Right lobe of liver (tissue), 6 donors: Measurements from ENCODE around the gene KCNG4. TPM values are rescaled to one million over a fixed set of nuclear protein-coding genes. Genes with fewer than 3 reads are reported as not detected.

Source experiments
- ATAC-seq, 4 donors: fragments of 200-7000 bp; cut with Tn5 transposase; one replicate each; pipeline ENCODE4 v1.9.1; 2020; ENCODE audit warnings: mild to moderate bottlenecking in 4 of 4, moderate library complexity in 4 of 4
- DNase-seq, 3 donors: peaks; one replicate each; pipeline ENCODE4 v3.0.0-alpha.2; 2020
- H3K27ac ChIP-seq, 3 donors: fragments of 200-600 bp; one replicate each; pipeline ENCODE4 v1.8.0; 2022
- H3K27me3 ChIP-seq, 2 donors: fragments of 200-600 bp; one replicate each; pipeline ENCODE4 v1.8.0; 2022
- H3K36me3 ChIP-seq, 4 donors: fragments of 200-600 bp; sonication (generic) in 1 of 4; one replicate each; pipeline versions ENCODE4 v1.5.1 to v1.8.0; 2017 to 2022; ENCODE audit warnings: control low read depth in 1 of 4
- H3K4me1 ChIP-seq, 4 donors: fragments of 200-600 bp; sonication (generic) in 1 of 4; one replicate each; pipeline versions ENCODE4 v1.5.1 to v1.8.0; 2017 to 2022; ENCODE audit warnings: control low read depth in 1 of 4
- H3K4me3 ChIP-seq, 3 donors: fragments of 200-600 bp; one replicate each; pipeline ENCODE4 v1.8.0; 2022
- H3K9me3 ChIP-seq, 4 donors: fragments of 200-600 bp; sonication (generic) in 1 of 4; one replicate each; pipeline versions ENCODE4 v1.5.1 to v1.8.0; 2017 to 2022; ENCODE audit warnings: control low read depth in 1 of 4
- POLR2A ChIP-seq: fragments of 450-650 bp; IDR thresholded peaks from one replicate; pipeline ENCODE4 v1.6.1; 2017; ENCODE audit warnings: antibody characterized with exemption, mild to moderate bottlenecking
- WGBS: methylation state at CpG from one replicate; pipeline ENCODE4 v1.1.6; 2018; ENCODE audit warnings: low coverage, low lambda C conversion rate; ENCODE audit not compliant: insufficient coverage; ENCODE audit errors: missing lambda C conversion rate; 5-methylcytosine and 5-hydroxymethylcytosine counted together
- intact Hi-C, 2 donors: fragments of 100-400 bp; cut with DNase I; formaldehyde crosslinking; loops; one replicate each; pipeline versions ENCODE4 v1.11.2 to v1.14.1; 2022
- small RNA-seq, 2 experiments: library from RNA; depleted of rRNA; stranded (forward); fragments of <200 nt; gene quantifications; one replicate each; pipeline ENCODE3, GENCODE V24; 2016
- total RNA-seq, 6 experiments: library from RNA; depleted of rRNA in 2 of 6; stranded (reverse); fragments of >200 nt in 2 of 6; fragmentation: NEBNext Ultra II Directional in 3 of 6; extraction: Animal tissue kit (Norgen Biotek cat#: 25700) in 3 of 6; gene quantifications; one replicate each; pipeline versions ENCODE4 v1.1.0 to v1.2.4, GENCODE V29; 2016 to 2023
- TF ChIP-seq, protein P1 (sequence below), 4 donors: fragments of 200-600 bp in 3 of 4; fragments of 450-650 bp in 1 of 4; IDR thresholded peaks; one replicate each; pipeline versions ENCODE4 v1.5.1 to v1.8.0; 2016 to 2022; ENCODE audit warnings: antibody characterized with exemption in 4 of 4, mild to moderate bottlenecking in 2 of 4
- donor health status: DM: no; HTN: yes; CAD: no.
- donor health status: DM: no; HTN: no; CAD: no.
- donor health status: DM: no; HTN: no; CAD: no.
- donor health status: DM: no; HTN: yes; CAD: no.
- donor health status: DM: no; HTN: yes; CAD: no.

The KCNG4 gene
- total RNA-seq, 6 experiments from 2014 or later: not detected

GRCh38 chr16:84174396-84174795, 65.4 kb downstream of the KCNG4 start:
- WGBS: 70% methylated on average over 10 of the region's 11 CpGs
- Histone ChIP-seq H3K36me3 (peaks cover 0 to 8% (median 0%) of the 10 kb centered on the region in 4 donors), H3K4me3 (no peak overlapping the region), H3K4me1 (peaks cover 0 to 24% (median 12%) of the 10 kb centered on the region in 4 donors), H3K27ac (no peak overlapping the region), H3K27me3 (no peaks in the 10 kb centered on the region), H3K9me3 (no peaks in the 10 kb centered on the region)
- TF ChIP-seq, protein P1, sequence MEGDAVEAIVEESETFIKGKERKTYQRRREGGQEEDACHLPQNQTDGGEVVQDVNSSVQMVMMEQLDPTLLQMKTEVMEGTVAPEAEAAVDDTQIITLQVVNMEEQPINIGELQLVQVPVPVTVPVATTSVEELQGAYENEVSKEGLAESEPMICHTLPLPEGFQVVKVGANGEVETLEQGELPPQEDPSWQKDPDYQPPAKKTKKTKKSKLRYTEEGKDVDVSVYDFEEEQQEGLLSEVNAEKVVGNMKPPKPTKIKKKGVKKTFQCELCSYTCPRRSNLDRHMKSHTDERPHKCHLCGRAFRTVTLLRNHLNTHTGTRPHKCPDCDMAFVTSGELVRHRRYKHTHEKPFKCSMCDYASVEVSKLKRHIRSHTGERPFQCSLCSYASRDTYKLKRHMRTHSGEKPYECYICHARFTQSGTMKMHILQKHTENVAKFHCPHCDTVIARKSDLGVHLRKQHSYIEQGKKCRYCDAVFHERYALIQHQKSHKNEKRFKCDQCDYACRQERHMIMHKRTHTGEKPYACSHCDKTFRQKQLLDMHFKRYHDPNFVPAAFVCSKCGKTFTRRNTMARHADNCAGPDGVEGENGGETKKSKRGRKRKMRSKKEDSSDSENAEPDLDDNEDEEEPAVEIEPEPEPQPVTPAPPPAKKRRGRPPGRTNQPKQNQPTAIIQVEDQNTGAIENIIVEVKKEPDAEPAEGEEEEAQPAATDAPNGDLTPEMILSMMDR (IDR thresholded peaks at IDR 0.05): no peak
- TF ChIP-seq POLR2A: no peak
- no peak for DNase-seq
- ATAC-seq: no peak
- intact Hi-C loops: no loop called here

DNA sequence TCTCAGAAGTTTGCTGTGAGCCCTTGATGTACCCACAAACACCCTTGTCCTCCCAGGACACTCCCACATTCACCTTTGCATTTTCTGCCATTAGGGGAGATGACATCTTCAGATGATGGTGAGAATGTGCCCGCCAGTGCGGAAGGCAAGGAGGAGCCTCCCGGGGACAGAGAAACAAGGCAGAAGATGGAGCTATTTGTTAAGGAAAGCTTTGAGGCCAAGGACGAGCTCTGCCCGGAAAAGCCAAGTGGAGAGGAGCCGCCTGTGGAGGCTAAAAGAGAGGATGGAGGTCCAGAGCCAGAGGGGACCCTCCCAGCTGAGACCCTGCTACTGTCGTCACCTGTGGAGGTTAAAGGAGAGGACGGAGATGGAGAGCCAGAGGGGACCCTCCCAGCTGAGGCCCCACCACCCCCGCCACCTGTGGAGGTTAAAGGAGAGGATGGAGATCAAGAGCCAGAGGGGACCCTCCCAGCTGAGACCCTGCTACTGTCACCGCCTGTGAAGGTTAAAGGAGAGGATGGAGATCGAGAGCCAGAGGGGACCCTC, 70.0 kb downstream of the KCNG4 start:
- Histone ChIP-seq H3K4me3 (no peak overlapping the region), H3K36me3 (no peaks in the 10 kb centered on the region), H3K27me3 (no peaks in the 10 kb centered on the region), H3K4me1 (no peaks in the 10 kb centered on the region), H3K27ac (no peak overlapping the region), H3K9me3 (no peaks in the 10 kb centered on the region)
- WGBS: 60% methylated on average over 8 of the region's 11 CpGs
- no peak for TF ChIP-seq POLR2A
- TF ChIP-seq, protein P1 (IDR thresholded peaks at IDR 0.05): no peak
- ATAC-seq (no peak), DNase-seq (no peak)
- intact Hi-C loops: no loop called here

Small RNA genes lying within 50 kb of the gene (small RNA-seq; reads per million reads assigned to genes)
- 0 reads per million in 2 experiments for gene RNA5SP433

Other genes starting within 250 kb of the KCNG4 start
- gene SLC38A8, start 197.2 kb downstream of the KCNG4 start, total RNA-seq: not detected
- gene MBTPS1, start 123.1 kb downstream of the KCNG4 start, total RNA-seq: 10 to 100 TPM; 34.5 to 45.6 (median 40.1) TPM
- 1 to 10 TPM; 4.3 to 8.1 (median 6.2) TPM for gene HSDL1, start 94.8 kb downstream of the KCNG4 start, total RNA-seq
- 1 to 10 TPM in 3 of 6 experiments, under 1 TPM in 1, not detected in 2; 0.37 to 5.6 (median 2.1) TPM for gene DNAAF1, start 94.7 kb downstream of the KCNG4 start, total RNA-seq
- gene TAF1C, start 53.0 kb downstream of the KCNG4 start, total RNA-seq: 10 to 100 TPM; 11.0 to 28.3 (median 19.3) TPM
- gene ADAD2, start 48.9 kb downstream of the KCNG4 start, total RNA-seq: 1 to 10 TPM in 1 of 6 experiments, under 1 TPM in 1, not detected in 4; 0.87 to 1.0 TPM
- 1 to 10 TPM in 4 of 6 experiments, under 1 TPM in 2; 0.64 to 5.0 (median 2.3) TPM for gene WFDC1, start 54.9 kb upstream of the KCNG4 start, total RNA-seq
- under 1 TPM in 4 of 6 experiments, not detected in 2; 0.18 to 0.51 (median 0.32) TPM for gene ATP2C2, start 128.5 kb upstream of the KCNG4 start, total RNA-seq